Measurements from ENCODE around the gene GRM1.
A peak's percentile ranks its signal among the peaks of the same experiment; 100 is the strongest.

Gene GRM1

GRCh38 chr6:146028851-146029572, at the start of gene GRM1:
GRM1 (plus strand) TSS chr6:146029062; CDS start chr6:146029518, 456 bp downstream.
- no peak for DNase-seq

- no peak for DNase-seq
These were observed 19.5 kb upstream of the GRM1 start for GRCh38 chr6:146009338-146009737.

DNA sequence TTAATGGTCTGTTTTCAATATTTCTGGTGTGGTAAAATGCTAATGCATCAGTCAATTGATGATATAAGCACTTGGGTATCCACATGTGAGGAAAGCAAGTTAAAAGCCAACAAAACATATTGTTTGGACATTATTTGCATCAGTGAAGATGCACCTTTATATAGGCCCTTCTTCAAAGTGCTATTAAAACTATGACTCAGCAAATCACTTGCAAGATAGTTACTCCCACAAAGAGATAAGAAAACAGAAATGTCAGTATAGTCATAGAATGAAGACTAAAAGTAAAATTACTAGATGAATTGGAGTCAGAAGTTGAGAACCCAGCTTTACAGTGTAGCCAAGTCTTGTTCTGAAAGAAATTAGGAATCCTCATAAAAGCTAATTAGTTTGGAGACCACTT, 14.6 kb upstream of the GRM1 start:
- DNase-seq: no peak

DNA sequence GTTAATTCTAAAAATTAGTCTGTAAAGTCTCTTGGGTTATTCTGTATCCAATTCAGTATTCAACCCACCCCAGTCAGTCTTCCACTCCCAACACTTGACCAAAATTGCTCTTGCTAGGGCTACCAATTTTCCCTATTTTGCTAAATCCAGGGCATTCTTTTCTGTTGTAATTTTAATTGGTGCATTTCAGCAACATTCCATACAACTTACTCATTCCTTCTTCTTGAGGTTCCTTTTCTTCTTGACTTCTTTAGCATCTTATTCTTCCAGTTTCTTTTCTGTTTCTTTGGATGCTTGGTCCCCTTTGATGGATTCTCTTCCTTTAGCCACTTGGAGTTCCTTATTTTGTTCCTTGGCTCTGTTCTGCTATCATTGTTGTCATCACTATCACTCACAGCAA, 11.2 kb upstream of the GRM1 start:
- no peak for DNase-seq

GRCh38 chr6:146026873-146027272, 2.0 kb upstream of the GRM1 start:
- no peak for DNase-seq

DNA sequence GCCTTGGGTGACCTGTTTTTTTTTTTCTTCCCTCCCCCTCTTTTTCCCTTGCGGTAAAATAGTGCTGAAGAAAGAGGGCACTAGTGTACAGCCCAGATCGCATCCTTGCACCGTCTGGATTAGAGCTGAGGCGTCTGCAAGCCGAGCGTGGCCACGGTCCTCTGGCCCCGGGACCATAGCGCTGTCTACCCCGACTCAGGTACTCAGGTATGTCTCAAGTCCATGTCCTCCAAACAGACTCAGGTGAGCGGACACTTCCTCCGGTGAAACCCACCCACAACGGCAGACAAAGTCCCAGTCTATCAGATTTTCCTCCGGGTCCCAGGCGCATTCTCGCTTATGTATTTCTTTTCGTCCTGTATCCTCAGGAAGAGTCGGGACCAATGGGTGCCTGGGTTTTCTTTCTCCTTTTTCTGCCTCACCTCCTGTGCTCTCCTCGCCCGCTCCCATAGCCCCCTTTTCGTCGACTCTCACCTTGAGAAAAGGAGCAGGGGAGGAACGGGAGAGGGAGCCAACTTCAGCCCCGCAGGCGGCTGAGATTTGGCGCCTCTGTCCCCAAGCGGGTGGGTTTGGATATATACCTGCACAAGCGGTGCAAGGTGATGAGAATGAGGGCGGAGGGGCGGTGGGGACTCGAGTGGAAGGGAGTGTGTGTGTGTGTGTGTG, 1.1 kb upstream of the GRM1 start:
- DNase-seq: no peak

DNA sequence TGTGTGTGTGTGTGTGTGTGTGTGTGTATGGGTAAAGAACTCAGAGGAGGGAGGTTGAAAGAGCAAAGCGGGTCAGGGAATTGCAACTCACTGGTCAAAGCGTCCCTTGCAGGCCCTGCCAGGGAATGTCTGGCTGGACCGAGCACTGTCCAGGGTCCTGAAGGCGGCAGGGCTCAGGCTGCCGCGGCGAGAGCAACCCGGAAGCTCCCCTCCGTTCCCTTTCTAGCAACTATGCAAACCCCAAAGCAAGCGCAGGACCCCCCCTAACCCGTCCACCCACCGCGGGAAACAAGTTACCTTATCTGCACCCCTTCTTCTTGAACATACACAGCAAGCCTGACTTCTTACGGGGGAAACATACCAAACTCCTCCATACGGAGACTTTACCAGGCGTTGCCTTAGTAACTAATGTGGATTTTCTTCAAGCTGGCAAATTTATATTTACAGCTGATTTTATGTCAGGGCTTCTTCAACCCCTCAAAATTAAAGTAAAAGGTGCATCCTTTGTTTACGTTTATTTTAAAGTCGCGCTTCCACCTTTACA, 538 bp upstream of the GRM1 start:
- peak; percentile 84 for DNase-seq

DNA sequence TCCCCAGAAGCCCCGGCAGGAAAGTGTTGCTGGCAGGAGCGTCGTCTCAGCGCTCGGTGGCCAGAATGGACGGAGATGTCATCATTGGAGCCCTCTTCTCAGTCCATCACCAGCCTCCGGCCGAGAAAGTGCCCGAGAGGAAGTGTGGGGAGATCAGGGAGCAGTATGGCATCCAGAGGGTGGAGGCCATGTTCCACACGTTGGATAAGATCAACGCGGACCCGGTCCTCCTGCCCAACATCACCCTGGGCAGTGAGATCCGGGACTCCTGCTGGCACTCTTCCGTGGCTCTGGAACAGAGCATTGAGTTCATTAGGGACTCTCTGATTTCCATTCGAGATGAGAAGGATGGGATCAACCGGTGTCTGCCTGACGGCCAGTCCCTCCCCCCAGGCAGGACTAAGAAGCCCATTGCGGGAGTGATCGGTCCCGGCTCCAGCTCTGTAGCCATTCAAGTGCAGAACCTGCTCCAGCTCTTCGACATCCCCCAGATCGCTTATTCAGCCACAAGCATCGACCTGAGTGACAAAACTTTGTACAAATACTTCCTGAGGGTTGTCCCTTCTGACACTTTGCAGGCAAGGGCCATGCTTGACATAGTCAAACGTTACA, 817 bp downstream of the GRM1 start:
- DNase-seq: no peak

- no peak for DNase-seq
These were observed 3.5 kb downstream of the GRM1 start for GRCh38 chr6:146032387-146032786.

DNA sequence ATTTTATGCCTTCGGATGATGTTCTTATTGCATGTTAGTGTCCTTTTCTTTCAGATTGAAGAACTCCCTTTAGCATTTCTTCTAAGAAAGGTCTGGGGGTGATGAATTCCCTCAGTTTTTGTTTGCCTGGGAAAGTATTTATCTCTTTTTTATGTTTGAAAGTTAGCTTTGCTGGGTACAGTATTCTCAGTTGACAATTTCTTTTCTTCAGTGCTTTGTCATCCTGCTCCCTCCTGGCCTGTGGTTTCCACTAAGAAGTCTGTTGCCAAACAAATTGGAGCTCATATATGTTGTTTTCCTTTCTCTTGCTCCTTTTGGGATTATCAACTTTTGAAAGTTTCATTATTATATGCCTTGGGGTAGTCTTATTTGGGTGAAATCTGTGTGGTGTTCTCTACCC, 11.5 kb downstream of the GRM1 start:
- no peak for DNase-seq

- no peak for DNase-seq
These were observed 12.4 kb downstream of the GRM1 start for GRCh38 chr6:146041282-146041681.

DNA sequence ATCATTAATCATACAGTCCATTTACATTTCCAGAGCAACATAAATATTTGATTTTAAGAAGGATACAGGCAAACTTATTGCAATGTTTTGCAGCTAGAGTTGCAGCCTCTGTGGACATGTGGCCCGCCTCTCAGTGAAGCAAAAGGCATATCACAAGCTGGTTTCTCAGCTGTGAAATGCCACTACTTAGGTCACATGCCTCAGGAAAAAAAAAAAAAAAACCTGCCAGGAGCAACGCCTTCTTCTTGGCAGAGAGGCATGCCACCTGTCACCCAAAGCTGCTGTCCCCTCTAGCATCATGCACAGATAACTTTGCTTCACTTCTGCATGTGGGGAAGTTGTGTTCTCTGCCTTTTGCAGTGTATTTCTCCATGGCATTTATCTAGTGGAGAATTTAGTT, 18.5 kb downstream of the GRM1 start:
- DNase-seq: no peak

GRCh38 chr6:146050168-146050567, 21.3 kb downstream of the GRM1 start:
- no peak for DNase-seq

- DNase-seq: no peak
These were observed 27.6 kb downstream of the GRM1 start for GRCh38 chr6:146056506-146056905.

DNA sequence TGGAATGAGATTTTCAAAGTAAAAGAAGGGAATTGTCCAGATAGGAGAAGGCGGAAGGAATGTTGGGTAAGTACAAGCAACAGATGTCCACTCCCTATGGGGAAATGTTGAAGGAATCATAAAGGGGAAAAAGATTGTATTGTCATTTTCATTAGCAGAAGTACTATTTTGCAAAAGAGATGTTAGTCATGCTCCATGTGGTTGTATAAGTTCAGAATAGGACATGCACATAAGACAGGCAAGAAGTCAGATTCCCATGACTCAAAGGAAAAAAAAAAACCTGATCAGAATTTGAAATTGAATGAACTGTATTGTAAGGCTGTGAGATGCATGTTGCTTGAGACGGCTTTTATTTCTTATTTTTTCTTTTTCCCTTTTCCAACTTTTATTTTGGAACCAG, 36.8 kb downstream of the GRM1 start:
- no peak for DNase-seq

DNA sequence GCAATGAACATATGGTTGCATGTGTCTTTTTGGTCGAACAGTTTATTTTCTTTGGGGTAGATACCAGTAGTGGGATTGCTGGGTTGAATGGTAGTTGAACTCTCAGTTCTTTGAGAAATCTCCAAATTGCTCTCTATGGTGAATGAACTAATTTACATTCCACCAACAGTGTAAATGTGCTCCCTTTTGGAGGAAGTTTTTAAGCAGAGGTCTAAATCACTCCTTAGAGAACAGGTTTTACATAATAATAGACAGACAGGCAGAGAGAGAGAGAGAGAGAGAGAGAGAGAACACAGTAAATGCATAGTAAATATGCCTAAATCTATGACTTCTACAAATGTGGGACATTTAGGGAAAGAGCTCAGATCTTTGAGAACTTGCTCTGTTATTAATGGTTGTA, 37.6 kb downstream of the GRM1 start:
- DNase-seq: no peak

GRCh38 chr6:146071781-146072180, 42.9 kb downstream of the GRM1 start:
- no peak for DNase-seq

DNA sequence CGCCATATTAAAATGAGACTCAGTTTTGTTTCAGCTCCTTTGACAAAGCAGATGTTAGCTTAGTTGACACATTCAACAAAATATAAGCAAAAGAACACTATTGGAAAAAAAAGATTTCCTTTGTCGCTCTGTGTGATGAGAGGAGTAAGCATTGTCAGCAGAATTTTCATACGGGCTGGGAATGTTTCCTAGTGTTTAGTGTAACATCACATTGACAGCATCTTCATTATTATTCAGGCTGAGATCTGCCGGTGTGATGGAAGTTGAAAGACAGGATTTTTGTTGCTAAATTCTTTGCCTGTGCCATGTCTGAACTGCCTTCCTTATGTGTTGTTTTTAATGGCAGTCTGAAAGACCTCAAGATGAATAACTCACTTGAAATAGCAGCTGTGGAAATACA, 49.1 kb downstream of the GRM1 start:
- no peak for DNase-seq

- DNase-seq: no peak
These were observed 58.5 kb downstream of the GRM1 start for GRCh38 chr6:146087386-146087785.

DNA sequence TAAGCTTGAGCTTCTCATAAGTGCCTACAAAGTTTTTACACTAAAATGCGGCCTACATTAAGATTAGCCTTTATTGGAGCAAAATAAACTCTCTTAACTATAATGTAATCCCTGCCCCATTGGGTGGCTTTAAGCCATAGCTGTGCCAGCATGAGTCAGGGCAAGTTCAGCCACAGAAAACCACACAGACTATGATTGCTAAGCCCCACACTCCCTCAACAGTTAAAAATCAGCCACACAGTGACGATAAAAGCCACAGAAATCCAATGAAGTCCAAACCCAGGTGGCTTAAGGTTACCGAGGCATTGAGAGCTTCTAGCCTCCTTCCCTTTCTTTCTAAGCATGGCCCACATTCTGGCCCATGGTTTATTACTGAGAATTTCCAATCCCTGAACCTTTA, 61.6 kb downstream of the GRM1 start:
- no peak for DNase-seq

DNA sequence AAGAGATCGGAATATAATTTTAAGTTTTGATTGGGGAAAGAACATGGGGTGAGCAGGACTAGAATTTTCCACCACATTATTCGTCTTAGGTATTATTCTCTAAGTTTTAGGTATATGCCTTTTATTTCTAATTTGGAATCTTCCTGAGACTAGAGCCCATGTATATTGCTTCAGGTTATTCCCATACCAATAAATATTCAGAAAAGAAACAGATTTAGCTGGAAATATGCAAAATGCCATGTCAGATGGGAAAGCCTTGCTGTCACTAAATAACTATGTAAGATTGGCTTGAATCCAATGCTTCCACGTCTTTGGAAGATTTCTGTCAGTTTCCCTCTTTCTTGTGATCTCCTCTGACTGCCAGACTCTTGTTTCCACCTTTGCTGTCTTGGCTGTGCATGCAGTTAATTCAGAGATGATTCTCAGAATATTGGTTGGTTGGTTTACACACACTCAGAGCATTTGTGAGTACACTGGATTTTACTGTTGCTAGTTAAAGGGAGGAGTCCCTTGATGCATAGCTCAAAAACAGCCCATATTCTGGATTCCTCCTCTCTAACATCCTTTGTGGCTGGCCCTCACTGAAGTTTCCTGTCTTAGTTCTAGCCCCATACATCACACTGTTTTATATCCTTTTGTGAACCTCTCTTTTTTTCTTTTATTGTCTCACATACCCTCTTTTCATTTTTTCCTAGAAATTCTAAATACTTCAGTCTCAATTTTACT, 64.3 kb downstream of the GRM1 start:
- no peak for DNase-seq

- DNase-seq: no peak
These were observed 66.6 kb downstream of the GRM1 start for GRCh38 chr6:146095481-146095880.

GRCh38 chr6:146097586-146097985, 68.7 kb downstream of the GRM1 start:
- no peak for DNase-seq

All from right forelimb (tissue), 1 donor.